RPMI7951 (cell line): ENCODE results near the gene TMEM135. TPM values are rescaled to one million over a fixed set of nuclear protein-coding genes. Genes with fewer than 3 reads are reported as not detected.

Source experiments
- DNase-seq: peaks from one replicate; pipeline ENCODE4 v3.0.0-alpha.2; 2012; ENCODE audit warnings: low read depth
- total RNA-seq: library from RNA; depleted of rRNA; stranded (reverse); fragments of >200 nt; shearing (Covaris generic); gene quantifications from 2 replicates; pipeline ENCODE4 v1.2.3, GENCODE V29; 2014

The TMEM135 gene
- total RNA-seq, 1 experiment from 2014 or later: 16.6 TPM

GRCh38 chr11:87301785-87302540 lies 264.2 kb downstream of the TMEM135 start:
- no peak for DNase-seq

- DNase-seq: no peak
These were observed 266.7 kb downstream of the TMEM135 start for GRCh38 chr11:87304412-87304811.

GRCh38 chr11:87306262-87306851 lies 268.6 kb downstream of the TMEM135 start:
- DNase-seq: no peak

- DNase-seq: no peak
These were observed 269.4 kb downstream of the TMEM135 start for GRCh38 chr11:87307101-87307500.

GRCh38 chr11:87315229-87315628 lies 277.5 kb downstream of the TMEM135 start:
- no peak for DNase-seq

GRCh38 chr11:87316491-87316890 lies 278.8 kb downstream of the TMEM135 start:
- DNase-seq: no peak

- DNase-seq: no peak
These were observed 279.7 kb downstream of the TMEM135 start for GRCh38 chr11:87317441-87317840.

GRCh38 chr11:87320123-87320522 lies 282.4 kb downstream of the TMEM135 start:
- DNase-seq: no peak

GRCh38 chr11:87322568-87322967 lies 284.8 kb downstream of the TMEM135 start:
- DNase-seq: no peak

GRCh38 chr11:87323899-87324298 lies 286.2 kb downstream of the TMEM135 start:
- DNase-seq: no peak

- no peak for DNase-seq
These were observed 287.2 kb downstream of the TMEM135 start for GRCh38 chr11:87324817-87325489.

GRCh38 chr11:87325490-87325872 lies 287.7 kb downstream of the TMEM135 start:
- DNase-seq: no peak

GRCh38 chr11:87326594-87326993 lies 288.9 kb downstream of the TMEM135 start:
- DNase-seq: no peak

- no peak for DNase-seq
These were observed 291.4 kb downstream of the TMEM135 start for GRCh38 chr11:87329172-87329571.

GRCh38 chr11:87330187-87330601 lies 292.5 kb downstream of the TMEM135 start:
- no peak for DNase-seq

GRCh38 chr11:87331273-87331672 lies 293.5 kb downstream of the TMEM135 start:
- DNase-seq: no peak

GRCh38 chr11:87338046-87338639 lies 300.4 kb downstream of the TMEM135 start:
- DNase-seq: no peak

GRCh38 chr11:87339416-87339815 lies 301.7 kb downstream of the TMEM135 start:
- DNase-seq: no peak

- no peak for DNase-seq
These were observed 309.7 kb downstream of the TMEM135 start for GRCh38 chr11:87347441-87347840.

- no peak for DNase-seq
These were observed 310.1 kb downstream of the TMEM135 start for GRCh38 chr11:87347854-87348253.

GRCh38 chr11:87351676-87352075 lies 313.9 kb downstream of the TMEM135 start:
- no peak for DNase-seq
